Common myeloid progenitor, CD34-positive (primary cell): ENCODE data around the gene DIAPH3.

Experiments
- CTCF ChIA-PET: fragments of 350-600 bp; sonication (Branson Sonifier 250); formaldehyde crosslinking; loops from one replicate; lab custom pipeline; 2021; ENCODE audit warnings: antibody characterized with exemption; lab: Charles Lee
- POLR2A ChIA-PET: fragments of 350-600 bp; sonication (Branson Sonifier 250); formaldehyde crosslinking; loops from one replicate; lab custom pipeline; 2021; ENCODE audit warnings: antibody characterized with exemption; lab: Charles Lee
- DNase-seq, 3 donors: peaks; one replicate each; pipeline versions ENCODE4 v3.0.0 to v3.0.0-alpha.2; 2013
- H3K27ac ChIP-seq, 2 experiments: 1 replicate in 1 of 2; 2 replicates in 1 of 2; pipeline ENCODE4 v1.7.0; 2013; ENCODE audit warnings: inconsistent platforms in 2 of 2, low read length in 2 of 2, mild to moderate bottlenecking in 2 of 2, low read depth in 1 of 2, moderate library complexity in 1 of 2; ENCODE audit not compliant: severe bottlenecking in 2 of 2, insufficient read depth in 1 of 2, poor library complexity in 1 of 2
- H3K27me3 ChIP-seq, 5 experiments: replicated peaks in 2 of 5; 1 replicate in 3 of 5; 2 replicates in 2 of 5; pipeline versions ENCODE4 v1.6.1 to v1.7.0; 2013; ENCODE audit warnings: low read length in 4 of 5, mild to moderate bottlenecking in 2 of 5, moderate library complexity in 2 of 5, inconsistent platforms in 1 of 5; ENCODE audit not compliant: insufficient read depth in 5 of 5, control insufficient read depth in 4 of 5
- H3K36me3 ChIP-seq, 4 experiments: 1 replicate in 2 of 4; 2 replicates in 2 of 4; pipeline versions ENCODE4 v1.6.1 to v1.7.0; 2013; ENCODE audit warnings: low read length in 3 of 4, control low read depth in 1 of 4, mild to moderate bottlenecking in 1 of 4; ENCODE audit not compliant: control insufficient read depth in 4 of 4, insufficient read depth in 4 of 4
- H3K4me1 ChIP-seq, 4 experiments: 1 replicate in 3 of 4; 2 replicates in 1 of 4; pipeline versions ENCODE4 v1.6.1 to v1.7.1; 2013; ENCODE audit warnings: low read length in 3 of 4, mild to moderate bottlenecking in 3 of 4, control low read depth in 1 of 4, inconsistent platforms in 1 of 4, moderate library complexity in 1 of 4; ENCODE audit not compliant: control insufficient read depth in 4 of 4, insufficient read depth in 4 of 4; ENCODE audit errors: control extremely low read depth in 1 of 4
- H3K4me3 ChIP-seq, 7 experiments: 1 replicate in 4 of 7; 2 replicates in 3 of 7; pipeline versions ENCODE4 v1.5.1 to v1.7.0; 2013; ENCODE audit warnings: mild to moderate bottlenecking in 7 of 7, low read length in 6 of 7, moderate library complexity in 6 of 7, inconsistent platforms in 2 of 7, low read depth in 2 of 7, control low read depth in 1 of 7; ENCODE audit not compliant: insufficient read depth in 4 of 7, control insufficient read depth in 1 of 7; ENCODE audit errors: extremely low read depth in 1 of 7
- H3K9me3 ChIP-seq, 5 experiments: 1 replicate in 4 of 5; 2 replicates in 1 of 5; pipeline versions ENCODE4 v1.6.1 to v1.7.1; 2013; ENCODE audit warnings: low read length in 4 of 5, mild to moderate bottlenecking in 2 of 5, inconsistent platforms in 1 of 5, low read depth in 1 of 5, moderate library complexity in 1 of 5; ENCODE audit not compliant: control insufficient read depth in 4 of 5, insufficient read depth in 2 of 5; ENCODE audit errors: control extremely low read depth in 1 of 5
- WGBS: methylation state at CpG from one replicate; pipeline ENCODE4 v1.1.5; 2013; ENCODE audit not compliant: insufficient coverage; 5-methylcytosine and 5-hydroxymethylcytosine counted together

DIAPH3 gene

DNA sequence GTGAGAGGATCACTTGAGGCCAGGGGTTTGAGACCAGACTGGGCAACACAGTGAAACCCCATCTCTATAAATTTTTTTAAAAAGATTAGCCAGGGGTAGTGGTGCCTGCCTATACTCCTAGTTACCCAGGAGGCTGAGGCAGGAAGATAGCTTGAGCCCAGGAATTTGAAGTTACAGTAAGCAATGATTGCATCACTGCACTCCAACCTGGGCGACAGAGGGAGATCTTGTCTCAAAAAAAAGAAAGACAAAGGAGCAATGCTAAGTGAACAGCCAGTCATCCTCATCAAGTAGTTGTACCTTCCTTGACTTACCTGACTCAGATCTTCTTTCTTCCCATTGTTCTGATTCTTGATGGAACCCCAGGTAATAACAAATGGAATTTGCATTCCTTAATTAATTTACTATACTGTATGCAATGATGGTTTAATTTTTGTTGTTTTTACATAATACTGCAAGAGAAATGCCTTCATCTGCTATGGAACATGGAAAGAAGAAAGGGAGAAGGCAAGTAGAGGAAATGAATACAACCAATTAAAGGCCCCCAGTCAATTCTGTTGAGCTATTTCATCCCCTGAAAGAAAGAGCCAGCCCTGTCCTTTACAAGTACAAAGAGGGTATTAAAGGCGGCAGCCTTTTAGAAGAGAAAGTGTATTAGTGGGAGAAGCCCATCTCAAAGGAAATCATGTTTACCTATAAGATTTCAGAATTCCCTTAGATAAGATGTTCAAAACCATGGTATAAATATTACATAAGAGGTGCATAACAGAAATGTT lies 316.7 kb downstream of the DIAPH3 start:
- CTCF ChIA-PET = interaction anchor here (0.8 kb wide), 1 partner anchor 27 kb away, joined by 3 read pairs; no protein-coding TSS in a partner anchor
- 100% methylated on average over 1 of the region's 2 CpGs for WGBS
- POLR2A ChIA-PET = no interaction called here
- no peaks in the 10 kb centered on the region for H3K9me3 ChIP-seq
- DNase-seq = no peak
- H3K27me3 ChIP-seq = no peaks in the 10 kb centered on the region
- no peaks in the 10 kb centered on the region for H3K4me1 ChIP-seq
- no peaks in the 10 kb centered on the region for H3K36me3 ChIP-seq
- no peak overlapping the region for H3K4me3 ChIP-seq
- no peak overlapping the region for H3K27ac ChIP-seq

DNA sequence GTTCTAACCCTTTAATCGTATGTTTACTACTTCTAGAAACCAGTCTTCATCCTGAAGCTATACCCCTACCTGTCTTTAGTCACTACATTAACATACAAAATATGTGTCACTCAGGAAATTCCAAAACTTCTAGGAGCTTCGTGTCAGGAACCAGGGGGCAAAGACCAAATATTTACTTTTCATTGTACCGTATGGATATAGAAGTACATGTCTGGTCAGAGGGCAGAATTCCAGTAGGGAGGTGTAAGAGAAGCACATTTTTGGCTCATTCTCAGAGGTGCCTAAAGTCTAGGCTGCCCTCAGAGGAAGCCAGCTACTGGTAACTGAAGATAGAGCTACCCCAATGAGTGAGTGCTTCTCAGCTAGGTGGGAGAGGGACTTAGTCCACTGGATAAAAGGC lies 320.7 kb downstream of the DIAPH3 start:
- no peak overlapping the region for H3K4me3 ChIP-seq
- H3K27ac ChIP-seq = no peak overlapping the region
- CTCF ChIA-PET = no interaction called here
- no peaks in the 10 kb centered on the region for H3K4me1 ChIP-seq
- no peaks in the 10 kb centered on the region for H3K36me3 ChIP-seq
- POLR2A ChIA-PET = no interaction called here
- DNase-seq = no peak
- no peaks in the 10 kb centered on the region for H3K27me3 ChIP-seq
- H3K9me3 ChIP-seq = no peaks in the 10 kb centered on the region
- WGBS = 100% methylated on average over 2 of the region's 3 CpGs

DNA sequence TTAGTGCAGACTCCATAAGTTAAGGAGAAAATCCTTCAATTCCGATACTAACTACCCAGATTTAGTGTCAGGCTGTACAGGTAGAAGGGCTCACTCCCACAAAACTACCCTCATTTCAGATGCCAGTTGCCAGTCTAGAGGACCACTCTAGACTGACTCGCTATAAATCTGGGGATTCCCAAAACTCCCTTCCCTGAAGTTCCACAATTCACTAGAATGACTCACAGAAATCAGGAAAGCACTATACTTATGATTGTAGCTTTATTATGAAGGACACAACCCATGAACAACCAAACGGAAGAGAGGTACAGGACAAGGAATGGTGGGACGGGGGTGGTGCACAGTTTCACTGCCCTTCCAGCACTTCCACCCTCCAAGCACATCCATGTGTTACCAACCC lies 321.2 kb downstream of the DIAPH3 start:
- DNase-seq = no peak
- POLR2A ChIA-PET = no interaction called here

DNA sequence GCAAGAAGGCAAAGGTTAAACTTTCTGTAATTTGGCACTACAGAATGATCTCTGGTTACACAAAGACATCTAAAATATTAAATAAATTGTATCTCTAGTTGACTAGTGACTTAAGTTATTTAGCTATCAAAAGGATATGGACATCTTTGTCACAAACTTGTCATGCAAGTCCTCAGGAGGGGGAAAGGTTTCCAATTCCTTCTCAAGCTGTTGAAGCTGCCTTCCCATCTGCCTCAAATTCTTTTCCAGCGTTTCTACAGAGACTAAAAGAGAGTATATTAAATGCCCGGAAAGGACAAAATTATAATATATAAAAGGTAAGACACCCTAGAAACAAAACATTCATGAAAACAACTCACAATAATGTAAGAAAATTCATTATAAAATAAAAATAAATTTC lies 324.5 kb downstream of the DIAPH3 start:
- ChIA-PET CTCF (no interaction called here), POLR2A (no interaction called here)
- no peaks in the 10 kb centered on the region for H3K36me3 ChIP-seq
- H3K27me3 ChIP-seq = no peaks in the 10 kb centered on the region
- WGBS = no CpG with 5 or more reads among the region's 2 CpGs
- no peaks in the 10 kb centered on the region for H3K9me3 ChIP-seq
- H3K4me1 ChIP-seq = no peaks in the 10 kb centered on the region
- no peak overlapping the region for H3K4me3 ChIP-seq
- DNase-seq = no peak
- H3K27ac ChIP-seq = no peak overlapping the region

More for the DNA sequence above, 321.2 kb downstream of the DIAPH3 start:
- Histone ChIP-seq H3K4me1 (no peaks in the 10 kb centered on the region), H3K9me3 (no peaks in the 10 kb centered on the region), H3K36me3 (no peaks in the 10 kb centered on the region), H3K27me3 (no peaks in the 10 kb centered on the region), H3K4me3 (no peak overlapping the region), H3K27ac (no peak overlapping the region)
- CTCF ChIA-PET = no interaction called here
- WGBS = 100% methylated on average over 2 of the region's 4 CpGs

DNA sequence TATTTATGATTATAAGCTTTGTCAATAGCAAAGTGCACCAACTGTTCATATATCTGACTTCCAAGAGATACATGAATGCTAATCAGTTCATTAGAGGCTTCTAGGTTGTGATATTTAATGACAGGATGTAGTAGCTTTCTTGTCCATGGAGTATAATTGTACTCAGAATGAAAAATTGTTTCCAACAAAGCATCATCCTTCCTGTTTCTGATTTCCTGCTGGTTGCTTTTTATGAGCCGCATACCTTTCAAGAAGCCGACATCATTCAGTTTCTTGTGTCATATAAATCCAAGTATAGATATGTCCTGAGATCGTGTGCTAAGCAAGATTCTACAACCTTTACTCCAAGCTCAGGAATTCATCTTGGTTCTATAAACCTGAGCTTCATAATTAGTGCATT lies 326.6 kb downstream of the DIAPH3 start:
- H3K4me3 ChIP-seq = no peak overlapping the region
- POLR2A ChIA-PET = no interaction called here
- no peak for DNase-seq
- H3K9me3 ChIP-seq = no peaks in the 10 kb centered on the region
- CTCF ChIA-PET = no interaction called here
- 100% methylated on average over 1 of the region's 3 CpGs for WGBS
- no peaks in the 10 kb centered on the region for H3K36me3 ChIP-seq
- no peaks in the 10 kb centered on the region for H3K27me3 ChIP-seq
- H3K27ac ChIP-seq = no peak overlapping the region
- no peaks in the 10 kb centered on the region for H3K4me1 ChIP-seq

DNA sequence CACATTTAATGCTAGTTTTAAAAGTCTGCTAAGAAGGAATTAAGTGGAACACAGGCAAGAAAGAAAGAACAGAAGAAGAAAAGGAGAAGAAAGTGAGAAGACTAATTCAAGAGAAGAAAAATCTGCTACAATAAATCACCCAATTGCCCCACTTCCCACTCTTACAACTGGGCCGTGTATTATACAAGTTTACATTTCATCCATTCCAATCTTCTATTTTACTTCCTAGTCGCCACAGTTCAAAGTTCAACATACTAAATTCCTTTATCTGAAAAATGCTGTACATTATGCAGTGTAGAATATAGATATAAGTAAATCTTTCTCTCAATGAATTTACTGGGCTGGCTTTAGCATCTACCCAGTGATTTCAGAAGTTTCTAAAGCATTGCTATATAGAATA lies 328.2 kb downstream of the DIAPH3 start:
- ChIA-PET POLR2A (no interaction called here), CTCF (no interaction called here)
- H3K27ac ChIP-seq = no peak overlapping the region
- H3K4me1 ChIP-seq = no peaks in the 10 kb centered on the region
- no peak for DNase-seq
- no peak overlapping the region for H3K4me3 ChIP-seq
- no peaks in the 10 kb centered on the region for H3K9me3 ChIP-seq
- no peaks in the 10 kb centered on the region for H3K36me3 ChIP-seq
- no CpG with 5 or more reads among the region's 2 CpGs for WGBS
- no peaks in the 10 kb centered on the region for H3K27me3 ChIP-seq

DNA sequence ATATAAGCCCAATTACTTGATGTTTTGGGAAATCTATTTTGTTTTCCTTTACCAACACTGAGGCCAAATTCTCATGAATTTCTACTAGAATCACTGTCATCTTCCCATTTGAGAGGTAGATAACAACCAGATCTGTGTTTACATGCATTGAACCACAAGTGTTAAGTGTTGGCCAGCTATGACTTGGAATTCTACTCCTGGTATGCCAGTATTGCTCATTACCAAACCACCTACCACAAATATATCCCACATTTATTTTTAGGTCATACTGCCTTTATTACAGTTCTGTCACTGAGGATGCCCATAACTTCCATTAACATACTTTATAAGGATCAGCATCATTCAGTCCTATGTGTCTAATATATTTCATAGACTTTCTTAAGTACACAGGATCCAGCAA lies 328.9 kb downstream of the DIAPH3 start:
- no peaks in the 10 kb centered on the region for H3K27me3 ChIP-seq
- ChIA-PET CTCF (no interaction called here), POLR2A (no interaction called here)
- no peak overlapping the region for H3K4me3 ChIP-seq
- DNase-seq = no peak
- H3K9me3 ChIP-seq = no peaks in the 10 kb centered on the region
- no peak overlapping the region for H3K27ac ChIP-seq
- no peaks in the 10 kb centered on the region for H3K4me1 ChIP-seq
- H3K36me3 ChIP-seq = no peaks in the 10 kb centered on the region
